SK-N-SH treated with all-trans-retinoic acid at 6 μM for 48 hours (cell line): ENCODE results near the gene UVSSA.

Experiments
- ATAC-seq: fragments of 200-7000 bp; cut with Tn5 transposase; 3 replicates; pipeline ENCODE4 v1.9.1; 2020; ENCODE audit warnings: mild to moderate bottlenecking, moderate library complexity
- BACH2 ChIP-seq: fragments of 250-450 bp; sonication (Bioruptor Pico); IDR thresholded peaks from 2 replicates; pipeline ENCODE4 v1.9.0; 2021; ENCODE audit warnings: mild to moderate bottlenecking, borderline replicate concordance
- CREB5 ChIP-seq: fragments of 250-450 bp; sonication (Bioruptor Pico); IDR thresholded peaks from 2 replicates; pipeline ENCODE4 v1.5.1; 2020; ENCODE audit warnings: low read depth, mild to moderate bottlenecking, moderate library complexity
- CSDC2 ChIP-seq: fragments of 250-450 bp; sonication (Bioruptor Pico); IDR thresholded peaks from 2 replicates; pipeline ENCODE4 v1.5.0; 2020; ENCODE audit warnings: mild to moderate bottlenecking, moderate library complexity
- CSRNP3 ChIP-seq: fragments of 250-450 bp; sonication (Bioruptor Pico); IDR thresholded peaks from 2 replicates; pipeline ENCODE4 v1.5.1; 2021; ENCODE audit warnings: mild to moderate bottlenecking, moderate library complexity
- ESRRG ChIP-seq: fragments of 250-450 bp; sonication (Bioruptor Pico); IDR thresholded peaks from 2 replicates; pipeline ENCODE4 v1.6.1; 2021; ENCODE audit warnings: mild to moderate bottlenecking
- GLIS3 ChIP-seq: fragments of 250-450 bp; sonication (Bioruptor Pico); IDR thresholded peaks from 2 replicates; pipeline ENCODE4 v1.5.0; 2020; ENCODE audit warnings: mild to moderate bottlenecking, moderate library complexity
- ISL1 ChIP-seq: fragments of 250-450 bp; sonication (Bioruptor Pico); IDR thresholded peaks from 2 replicates; pipeline ENCODE4 v2.1.2; 2022; ENCODE audit warnings: mild to moderate bottlenecking, moderate library complexity
- OSR1 ChIP-seq: fragments of 250-450 bp; sonication (Bioruptor Pico); IDR thresholded peaks from 2 replicates; pipeline ENCODE4 v1.8.0; 2022; ENCODE audit warnings: moderate library complexity, mild to moderate bottlenecking, inconsistent platforms
- PATZ1 ChIP-seq: fragments of 250-450 bp; sonication (Bioruptor Pico); IDR thresholded peaks from 2 replicates; pipeline ENCODE4 v1.8.0; 2020; ENCODE audit warnings: mild to moderate bottlenecking, moderate library complexity, borderline replicate concordance
- POU6F1 ChIP-seq: fragments of 250-450 bp; sonication (Bioruptor Pico); IDR thresholded peaks from 2 replicates; pipeline ENCODE4 v1.8.0; 2021; ENCODE audit warnings: low read depth, mild to moderate bottlenecking, moderate library complexity, borderline replicate concordance
- PPARA ChIP-seq: fragments of 250-450 bp; sonication (Bioruptor Pico); IDR thresholded peaks from 2 replicates; pipeline ENCODE4 v1.5.0; 2020; ENCODE audit warnings: mild to moderate bottlenecking, borderline replicate concordance
- RARB ChIP-seq: fragments of 250-450 bp; sonication (Bioruptor Pico); IDR thresholded peaks from 2 replicates; pipeline ENCODE4 v1.8.0; 2021; ENCODE audit warnings: mild to moderate bottlenecking, moderate library complexity
- SNAI2 ChIP-seq: fragments of 250-450 bp; sonication (Bioruptor Pico); IDR thresholded peaks from 2 replicates; pipeline ENCODE4 v1.5.0; 2020; ENCODE audit warnings: mild to moderate bottlenecking, moderate library complexity
- TCF4 ChIP-seq: fragments of 250-450 bp; sonication (Bioruptor Pico); IDR thresholded peaks from 2 replicates; pipeline ENCODE4 v1.8.0; 2021; ENCODE audit warnings: mild to moderate bottlenecking, moderate library complexity, borderline replicate concordance
- TOX ChIP-seq: fragments of 250-450 bp; sonication (Bioruptor Pico); IDR thresholded peaks from 2 replicates; pipeline ENCODE4 v1.8.0; 2021; ENCODE audit warnings: mild to moderate bottlenecking, moderate library complexity, borderline replicate concordance
- TSHZ2 ChIP-seq: fragments of 250-450 bp; sonication (Bioruptor Pico); IDR thresholded peaks from 2 replicates; pipeline ENCODE4 v1.5.0; 2020; ENCODE audit warnings: mild to moderate bottlenecking, moderate library complexity
- ZFP3 ChIP-seq: fragments of 250-450 bp; sonication (Bioruptor Pico); IDR thresholded peaks from 2 replicates; pipeline ENCODE4 v1.5.0; 2020; ENCODE audit warnings: mild to moderate bottlenecking, moderate library complexity
- ZFP30 ChIP-seq: fragments of 450-650 bp; formaldehyde crosslinking; IDR thresholded peaks from 2 replicates; pipeline ENCODE4 v1.5.0; 2022; ENCODE audit warnings: mild to moderate bottlenecking, moderate library complexity
- ZNF70 ChIP-seq: fragments of 450-650 bp; formaldehyde crosslinking; IDR thresholded peaks from 2 replicates; pipeline ENCODE4 v1.5.0; 2020; ENCODE audit warnings: mild to moderate bottlenecking, moderate library complexity
- ZNF8 ChIP-seq: fragments of 450-650 bp; formaldehyde crosslinking; IDR thresholded peaks from 2 replicates; pipeline ENCODE4 v1.5.0; 2020; ENCODE audit warnings: mild to moderate bottlenecking, moderate library complexity

The UVSSA gene

GRCh38 chr4:1396806-1397455 lies 49.9 kb downstream of the UVSSA start:
- no peak for TF ChIP-seq TOX (CRISPR knock-in tag)
- TF ChIP-seq BACH2 (CRISPR knock-in tag), result no peak
- no peak for TF ChIP-seq CREB5 (CRISPR knock-in tag)
- TF ChIP-seq PPARA (CRISPR knock-in tag), result no peak
- no peak for TF ChIP-seq ZFP3 (CRISPR knock-in tag)
- TF ChIP-seq PATZ1 (CRISPR knock-in tag), result no peak
- TF ChIP-seq SNAI2, result no peak
- TF ChIP-seq CSDC2 (CRISPR knock-in tag), result no peak
- TF ChIP-seq RARB, result no peak
- no peak for ATAC-seq

GRCh38 chr4:1398681-1399507 lies 51.9 kb downstream of the UVSSA start:
- ATAC-seq, result no peak
- TF ChIP-seq PATZ1 (CRISPR knock-in tag) (no peak), PPARA (CRISPR knock-in tag) (no peak), ZNF8 (CRISPR knock-in tag) (no peak), TSHZ2 (CRISPR knock-in tag) (no peak), ISL1 (no peak), OSR1 (CRISPR knock-in tag) (no peak), POU6F1 (CRISPR knock-in tag) (no peak), RARB (no peak), ZNF70 (CRISPR knock-in tag) (no peak), GLIS3 (CRISPR knock-in tag) (no peak), CSRNP3 (no peak), BACH2 (CRISPR knock-in tag) (no peak), ZFP30 (no peak), TCF4 (CRISPR knock-in tag) (no peak), ESRRG (no peak), SNAI2 (no peak)
- TF ChIP-seq, all 23 proteins: peak for 0
